GM12873 (cell line): Measurements from ENCODE around the gene ENTPD2.

Experiments
- TF ChIP-seq, protein P1 (sequence below): IDR thresholded peaks from 2 replicates; pipeline ENCODE4 v1.5.1; 2012; ENCODE audit warnings: low read depth, mild to moderate bottlenecking, moderate library complexity, low read length, control low read depth; ENCODE audit not compliant: insufficient read depth; ENCODE audit errors: missing control alignments

The ENTPD2 gene

DNA sequence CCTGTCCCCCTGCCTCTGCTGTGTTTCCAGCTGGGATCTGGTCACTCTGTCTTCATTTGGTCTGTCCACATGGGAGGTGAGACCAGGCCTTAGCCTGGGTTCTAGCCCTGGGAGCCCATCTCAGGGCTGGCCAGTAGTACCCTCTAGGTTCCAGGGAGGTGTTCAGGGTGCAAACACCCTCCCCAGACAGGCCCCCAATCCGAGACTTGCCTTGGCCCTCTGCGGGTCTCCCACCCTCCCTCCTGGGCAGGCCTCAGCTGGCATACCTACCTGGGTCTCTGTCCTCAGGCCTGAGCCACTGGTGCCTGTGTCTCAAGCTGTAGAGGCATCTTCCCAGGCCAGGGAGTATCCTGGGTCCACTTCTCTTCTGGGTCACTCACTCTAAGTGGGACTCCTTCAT is 17.4 kb upstream of the ENTPD2 start:
- TF ChIP-seq, protein P1, sequence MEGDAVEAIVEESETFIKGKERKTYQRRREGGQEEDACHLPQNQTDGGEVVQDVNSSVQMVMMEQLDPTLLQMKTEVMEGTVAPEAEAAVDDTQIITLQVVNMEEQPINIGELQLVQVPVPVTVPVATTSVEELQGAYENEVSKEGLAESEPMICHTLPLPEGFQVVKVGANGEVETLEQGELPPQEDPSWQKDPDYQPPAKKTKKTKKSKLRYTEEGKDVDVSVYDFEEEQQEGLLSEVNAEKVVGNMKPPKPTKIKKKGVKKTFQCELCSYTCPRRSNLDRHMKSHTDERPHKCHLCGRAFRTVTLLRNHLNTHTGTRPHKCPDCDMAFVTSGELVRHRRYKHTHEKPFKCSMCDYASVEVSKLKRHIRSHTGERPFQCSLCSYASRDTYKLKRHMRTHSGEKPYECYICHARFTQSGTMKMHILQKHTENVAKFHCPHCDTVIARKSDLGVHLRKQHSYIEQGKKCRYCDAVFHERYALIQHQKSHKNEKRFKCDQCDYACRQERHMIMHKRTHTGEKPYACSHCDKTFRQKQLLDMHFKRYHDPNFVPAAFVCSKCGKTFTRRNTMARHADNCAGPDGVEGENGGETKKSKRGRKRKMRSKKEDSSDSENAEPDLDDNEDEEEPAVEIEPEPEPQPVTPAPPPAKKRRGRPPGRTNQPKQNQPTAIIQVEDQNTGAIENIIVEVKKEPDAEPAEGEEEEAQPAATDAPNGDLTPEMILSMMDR, result no peak

DNA sequence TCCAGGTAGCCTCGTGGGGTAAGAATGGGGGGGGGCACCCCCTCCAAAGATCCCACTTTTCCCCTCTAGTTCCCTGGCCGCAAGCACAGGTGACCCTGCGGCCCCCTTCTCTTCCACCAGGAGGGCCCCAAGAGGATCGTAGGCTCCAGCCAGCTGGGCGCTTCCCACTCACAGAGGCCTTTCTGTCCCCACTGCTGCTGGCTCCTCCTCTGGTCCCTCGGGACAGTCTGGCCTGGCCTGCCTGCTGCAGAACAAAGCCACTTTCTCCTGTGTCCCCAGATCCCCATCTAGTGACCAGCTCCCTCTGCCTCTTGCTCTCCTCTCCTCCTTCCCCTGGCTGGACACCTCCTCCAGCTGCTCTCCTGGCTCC is 17.0 kb upstream of the ENTPD2 start:
- TF ChIP-seq, protein P1, result no peak

DNA sequence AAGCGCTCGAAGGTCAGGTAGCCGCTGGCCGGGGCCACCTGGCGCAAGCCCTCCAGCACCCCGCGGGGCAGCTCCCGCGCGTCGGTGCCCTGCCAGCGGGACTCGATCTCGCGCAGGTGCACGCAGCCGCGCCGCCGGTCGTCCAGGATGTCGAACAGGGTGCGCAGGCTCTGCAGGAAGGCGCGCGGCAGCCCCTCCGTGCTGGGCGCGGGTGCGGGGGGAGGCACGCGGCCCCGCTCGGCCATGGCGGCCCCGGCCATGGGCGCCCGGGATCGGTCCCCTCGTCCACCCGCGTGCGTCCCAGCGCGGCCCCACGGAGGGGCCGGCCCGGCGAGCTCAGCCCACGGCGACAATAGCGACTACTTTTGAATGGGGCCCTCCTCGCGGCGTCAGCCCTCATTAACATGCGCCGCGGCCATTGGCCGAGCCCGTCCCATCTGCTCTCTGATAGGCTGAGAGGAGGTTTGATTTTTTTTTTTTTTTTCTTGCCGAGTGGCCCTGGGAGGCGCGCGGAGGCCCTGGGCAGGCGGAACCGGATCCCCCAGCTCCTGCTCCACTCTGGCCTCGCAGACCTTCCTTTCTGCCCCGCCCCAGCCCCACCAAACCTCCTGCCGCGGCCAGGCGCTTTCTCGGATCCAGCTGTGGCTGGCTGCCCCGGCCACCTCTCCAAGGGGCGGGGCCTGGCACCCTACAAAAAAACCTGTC is 16.5 kb upstream of the ENTPD2 start, which contains the start of gene SAPCD2:
Gene SAPCD2 (minus strand): TSS at position 357 of the 705 bp plus-strand sequence. CDS start 97 bp downstream, at position 260.
- TF ChIP-seq, protein P1, result no peak

DNA sequence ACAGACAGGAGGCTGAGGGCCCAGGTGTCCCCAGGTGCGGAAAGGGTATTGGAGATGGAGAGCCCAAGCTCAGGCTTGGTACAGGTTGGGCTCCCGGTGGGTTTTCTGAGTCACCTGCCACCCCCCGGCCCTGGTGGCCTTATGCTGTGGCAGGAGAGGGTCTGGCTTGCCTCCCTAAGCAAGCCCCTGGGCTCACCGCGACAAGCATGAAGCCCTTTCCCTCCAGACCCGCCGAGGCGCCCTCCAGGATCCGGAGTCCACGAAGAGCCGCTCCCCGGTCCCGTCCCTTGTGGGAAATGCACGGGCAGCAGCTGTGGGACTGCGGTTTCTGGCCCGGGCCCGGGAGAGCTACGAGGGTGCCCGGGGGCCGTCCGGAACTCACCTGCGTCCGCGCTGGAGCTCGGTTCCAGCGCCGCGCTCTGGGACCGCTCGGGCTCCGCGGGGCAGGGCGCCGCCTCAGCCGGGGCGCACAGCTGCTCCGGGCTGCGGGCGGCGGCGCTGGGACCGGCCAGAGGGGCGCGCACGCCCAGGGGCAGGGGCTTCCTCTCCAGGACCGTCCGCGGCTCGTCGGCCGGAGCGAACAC is 15.7 kb upstream of the ENTPD2 start:
- TF ChIP-seq, protein P1, result no peak

DNA sequence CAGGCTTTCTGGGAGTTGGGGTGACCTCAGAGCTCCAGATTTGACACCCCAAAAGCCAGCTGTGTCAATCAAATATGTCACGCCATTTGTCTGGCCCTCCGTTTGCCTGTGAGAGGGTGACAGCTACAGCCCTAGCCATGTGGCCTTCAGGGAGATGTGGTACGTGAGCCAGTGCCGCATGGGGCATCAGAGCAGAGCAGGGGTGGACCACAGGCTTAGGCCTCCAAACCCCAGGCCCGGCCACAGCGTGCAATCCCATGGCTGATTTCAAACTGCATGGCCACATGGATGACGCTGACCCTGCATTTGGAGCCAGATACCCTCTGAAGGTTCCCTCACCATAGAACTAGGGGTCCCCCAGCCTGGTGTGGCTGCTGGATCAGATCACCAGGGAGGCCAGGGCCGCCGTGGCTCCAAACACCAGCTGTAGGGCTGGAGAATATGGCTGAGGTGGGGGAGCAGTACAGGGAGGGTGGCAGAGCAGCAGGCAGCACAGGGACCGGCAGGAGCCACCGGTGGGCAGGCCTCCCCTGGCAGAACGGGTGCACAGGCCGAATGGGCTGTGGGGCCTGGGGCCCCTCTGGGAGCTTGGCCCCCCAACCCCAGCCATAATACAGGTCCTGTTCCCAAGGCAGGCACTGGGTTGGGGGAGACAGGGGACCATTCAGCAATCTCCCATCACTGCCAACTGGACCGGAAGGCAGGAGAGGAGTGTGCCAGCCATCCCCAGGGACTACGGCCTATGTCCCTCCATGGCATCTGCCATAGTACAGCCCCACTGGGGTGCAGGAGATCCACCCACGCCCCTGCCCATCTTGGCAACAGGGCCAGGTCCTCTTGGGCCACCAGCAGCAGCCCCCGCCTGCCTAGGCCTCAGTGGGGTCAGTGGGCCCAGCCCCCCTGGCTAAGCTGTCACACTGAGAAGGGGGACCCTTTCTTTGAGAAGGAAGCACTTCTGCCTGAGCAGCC is 15.0 kb upstream of the ENTPD2 start:
- TF ChIP-seq, protein P1, result no peak

DNA sequence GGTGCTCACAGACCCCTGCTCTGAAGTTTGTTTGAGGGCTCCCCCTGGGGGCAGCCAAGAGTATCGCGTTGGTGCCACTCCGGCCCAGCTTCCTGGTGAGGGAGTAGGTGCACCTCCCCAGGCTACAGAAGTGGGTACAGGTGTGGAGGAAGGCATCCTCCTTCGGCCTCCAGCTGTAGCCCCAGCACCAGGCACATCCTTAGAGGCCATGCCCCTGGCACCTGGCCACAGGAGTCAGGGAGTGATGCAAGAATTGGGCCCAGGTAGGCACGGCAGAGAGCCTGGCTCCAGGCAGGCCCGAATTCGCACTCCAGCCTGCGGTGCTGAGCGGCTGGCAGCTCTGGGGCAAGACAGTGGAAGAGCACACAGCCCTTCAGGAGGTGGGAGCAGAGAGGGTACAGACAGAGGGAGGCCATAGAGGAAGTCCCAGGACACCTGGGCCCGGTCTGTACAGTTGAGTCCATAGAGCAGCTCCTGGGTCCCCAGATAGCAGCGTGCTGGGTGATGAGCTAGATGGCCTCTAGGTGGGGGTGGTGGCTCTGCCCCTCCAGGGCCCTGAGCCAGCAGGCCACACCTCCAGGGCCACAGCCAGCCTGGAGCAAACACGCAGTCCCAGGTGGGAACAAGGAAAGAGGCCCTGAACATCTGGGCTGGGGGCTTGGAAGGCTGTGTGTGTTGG is 14.1 kb upstream of the ENTPD2 start:
- TF ChIP-seq, protein P1, result peak; percentile 89
